NB4 (cell line): ENCODE results near the gene TEDDM1.

Experiments used
- DNase-seq: peaks from one replicate; pipeline ENCODE4 v3.0.0; 2010; ENCODE audit warnings: low read depth
- H3K4me3 ChIP-seq: one replicate; pipeline ENCODE4 v1.5.1; 2011; ENCODE audit warnings: mild to moderate bottlenecking, low read depth, low read length, moderate library complexity
- CTCF ChIP-seq: IDR thresholded peaks from one replicate; pipeline ENCODE4 v1.5.1; 2012; ENCODE audit warnings: low read depth, low read length
- MYC ChIP-seq: IDR thresholded peaks from 2 replicates; pipeline ENCODE4 v1.6.1; 2011; ENCODE audit warnings: low read depth, low read length
- POLR2A ChIP-seq: IDR thresholded peaks from 2 replicates; pipeline ENCODE4 v1.6.1; 2011; ENCODE audit warnings: mild to moderate bottlenecking; ENCODE audit not compliant: insufficient read length; ENCODE audit errors: extremely low read depth
- TF ChIP-seq, protein P1 (sequence below): IDR thresholded peaks from 2 replicates; pipeline ENCODE4 v1.6.1; 2011; ENCODE audit warnings: low read depth, low read length

The TEDDM1 gene

GRCh38 chr1:182428043-182428442 lies 27.6 kb upstream of the TEDDM1 start:
- TF ChIP-seq, protein P1, sequence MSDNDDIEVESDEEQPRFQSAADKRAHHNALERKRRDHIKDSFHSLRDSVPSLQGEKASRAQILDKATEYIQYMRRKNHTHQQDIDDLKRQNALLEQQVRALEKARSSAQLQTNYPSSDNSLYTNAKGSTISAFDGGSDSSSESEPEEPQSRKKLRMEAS = no peak
- TF ChIP-seq CTCF (no peak), POLR2A (no peak), MYC (no peak)

GRCh38 chr1:182426442-182427430 lies 26.3 kb upstream of the TEDDM1 start:
- TF ChIP-seq, protein P1 = no peak
- no peak for TF ChIP-seq POLR2A
- no peak for TF ChIP-seq MYC
- no peak for TF ChIP-seq CTCF
- no peak for DNase-seq
- no peak overlapping the region for H3K4me3 ChIP-seq

More at GRCh38 chr1:182428043-182428442, 27.6 kb upstream of the TEDDM1 start:
- DNase-seq = no peak
- H3K4me3 ChIP-seq = no peak overlapping the region

GRCh38 chr1:182415789-182416188 lies 15.3 kb upstream of the TEDDM1 start:
- DNase-seq = peak; percentile 61
- H3K4me3 ChIP-seq = no peak overlapping the region
- TF ChIP-seq, protein P1 = no peak
- TF ChIP-seq MYC (no peak), CTCF (no peak), POLR2A (no peak)

DNA sequence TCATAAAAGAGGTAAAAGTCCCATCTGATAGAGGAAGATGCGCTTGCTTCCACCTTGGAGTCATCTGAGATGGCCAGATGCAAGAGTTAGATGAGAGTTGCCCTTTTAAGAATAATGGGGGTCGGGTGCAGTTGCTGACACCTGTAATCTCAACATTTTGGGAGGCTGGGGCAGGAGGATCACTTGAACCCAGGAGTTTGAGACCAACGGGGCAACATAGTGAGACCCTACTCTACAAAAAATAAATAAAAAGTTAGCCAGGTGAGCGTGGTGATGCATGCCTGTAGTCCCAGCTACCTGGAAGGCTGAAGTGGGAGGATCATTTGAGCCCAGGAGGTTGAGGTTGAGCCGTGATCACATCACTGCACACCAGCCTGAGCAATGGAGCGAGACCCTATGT lies 13.5 kb upstream of the TEDDM1 start:
- TF ChIP-seq, protein P1 = no peak
- TF ChIP-seq CTCF (no peak), MYC (no peak), POLR2A (no peak)
- DNase-seq = no peak

GRCh38 chr1:182413486-182413885 lies 13.0 kb upstream of the TEDDM1 start:
- no peak overlapping the region for H3K4me3 ChIP-seq
- DNase-seq = no peak
- TF ChIP-seq CTCF (no peak), POLR2A (no peak), MYC (no peak)
- TF ChIP-seq, protein P1 = no peak

More for the DNA sequence above, 13.5 kb upstream of the TEDDM1 start:
- H3K4me3 ChIP-seq = no peak overlapping the region
